ENCODE results near the gene C6orf136. TPM values are rescaled to one million over a fixed set of nuclear protein-coding genes. Genes with fewer than 3 reads are reported as not detected.

Gene C6orf136
- total and polyA plus RNA-seq, 9 of the 15 experiments (the other 6 are each of a cell fraction or from before 2014, with no cell fraction given), result 14.1 to 63.1 (median 18.4) TPM

- TF ChIP-seq ZBTB5 (IDR thresholded peaks at IDR 0.05) (no peak), CXXC5 (CRISPR knock-in tag; IDR thresholded peaks at IDR 0.05) (no peak), CHD1 (IDR thresholded peaks at IDR 0.05; ENCODE audit: low read length) (peak; percentile 1), HMBOX1 (IDR thresholded peaks at IDR 0.05) (no peak), POLR2AphosphoS5 (IDR thresholded peaks at IDR 0.05; ENCODE audit: control insufficient read depth, insufficient read depth, low read depth, low read length) (no peak), FOXJ3 (CRISPR knock-in tag; IDR thresholded peaks at IDR 0.05) (no peak), FOXA1 (IDR thresholded peaks at IDR 0.05; ENCODE audit: borderline replicate concordance) (no peak), ZNF282 (CRISPR knock-in tag; IDR thresholded peaks at IDR 0.05) (no peak), MCM3 (IDR thresholded peaks at IDR 0.05) (no peak), ZNF408 (CRISPR knock-in tag; IDR thresholded peaks at IDR 0.05; ENCODE audit: low read depth) (no peak), ARID4B (CRISPR knock-in tag; IDR thresholded peaks at IDR 0.05) (peak; percentile 42; the same call in 1 of the 2 replicates), HDAC8 (tag; IDR thresholded peaks at IDR 0.05) (no peak), ZNF121 (CRISPR knock-in tag; conservative IDR thresholded peaks at IDR 0.05) (no peak), FOS (IDR thresholded peaks at IDR 0.05; ENCODE audit: extremely low read depth, insufficient read length) (no peak), TFAM (CRISPR knock-in tag; conservative IDR thresholded peaks at IDR 0.05) (no peak), CBFB (CRISPR knock-in tag; IDR thresholded peaks at IDR 0.05) (0 out of 2 replicates have a peak, but pooled peaks have one; percentile 60), ZNF77 (CRISPR knock-in tag; IDR thresholded peaks at IDR 0.05) (0 out of 2 replicates have a peak, but pooled peaks have one; percentile 29), RFX1 (IDR thresholded peaks at IDR 0.05) (no peak), ZC3H4 (CRISPR knock-in tag; IDR thresholded peaks at IDR 0.05; ENCODE audit: borderline replicate concordance) (0 out of 2 replicates have a peak, but pooled peaks have one; percentile 21), XRCC3 (IDR thresholded peaks at IDR 0.05) (no peak), ZSCAN32 (CRISPR knock-in tag; IDR thresholded peaks at IDR 0.05) (no peak), ZFX (CRISPR knock-in tag; IDR thresholded peaks at IDR 0.05) (peak; percentile 29; the same call in 1 of the 2 replicates), RUNX1 (IDR thresholded peaks at IDR 0.05; ENCODE audit: low read depth) (0 out of 2 replicates have a peak, but pooled peaks have one; percentile 25)
Observed at GRCh38 chr6:30689985-30690384, 43.1 kb downstream of the C6orf136 start (continued).

Measured in K562 (cell line).